HG03442 (cell line): ENCODE results near the gene SRP14.

Experiments
- ATAC-seq: cut with Tn5 transposase; IDR thresholded peaks from one replicate; pipeline ENCODE4 v1.9.1; 2021; ENCODE audit warnings: mild to moderate bottlenecking, moderate library complexity; ENCODE audit not compliant: unreplicated experiment

SRP14 gene

GRCh38 chr15:39990706-39991105 lies 48.3 kb downstream of the SRP14 start:
- ATAC-seq, result no peak

DNA sequence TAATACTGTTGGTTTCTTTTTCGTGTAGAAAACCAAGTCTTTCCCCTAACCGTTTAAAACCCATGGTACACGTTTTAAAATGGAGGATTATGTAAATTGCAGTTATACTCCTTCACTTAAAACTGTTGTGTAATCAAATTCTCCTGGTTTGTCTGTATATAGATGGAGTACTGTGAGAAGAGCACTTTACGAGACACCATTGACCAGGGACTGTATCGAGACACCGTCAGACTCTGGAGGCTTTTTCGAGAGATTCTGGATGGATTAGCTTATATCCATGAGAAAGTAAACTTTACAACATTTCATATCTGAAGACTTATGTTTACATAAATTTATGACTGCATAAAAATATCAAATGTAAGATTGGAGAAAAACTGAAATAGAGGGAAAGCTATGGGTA lies 51.2 kb downstream of the SRP14 start:
- no peak for ATAC-seq
